Activated T-cell treated with anti-CD3 and anti-CD28 coated beads for 1 hour (primary cell): ENCODE data around the gene C10orf95.

Source experiments
- DNase-seq: peaks from one replicate; pipeline ENCODE4 v3.0.0-alpha.2; 2020; ENCODE audit warnings: low read depth

The C10orf95 gene

GRCh38 chr10:102416283-102416682, 35.1 kb downstream of the C10orf95 start:
- DNase-seq, result no peak

- no peak for DNase-seq
Measured at GRCh38 chr10:102414749-102415148, 36.6 kb downstream of the C10orf95 start.

- no peak for DNase-seq
Measured at GRCh38 chr10:102413806-102414561, 37.4 kb downstream of the C10orf95 start.

- DNase-seq, result no peak
Measured at GRCh38 chr10:102413053-102413705, 38.2 kb downstream of the C10orf95 start.

- no peak for DNase-seq
Measured at GRCh38 chr10:102412293-102412692, 39.0 kb downstream of the C10orf95 start.

- DNase-seq, result no peak
Measured at GRCh38 chr10:102411341-102412255, 39.7 kb downstream of the C10orf95 start.

GRCh38 chr10:102410429-102411073, 40.8 kb downstream of the C10orf95 start:
- DNase-seq, result peak; percentile 42

GRCh38 chr10:102409604-102410428, 41.5 kb downstream of the C10orf95 start:
- DNase-seq, result no peak

- peak; percentile 66 for DNase-seq
Measured at GRCh38 chr10:102408728-102409603, 42.4 kb downstream of the C10orf95 start.

- no peak for DNase-seq
Measured at GRCh38 chr10:102408131-102408727, 43.1 kb downstream of the C10orf95 start.

- DNase-seq, result no peak
Measured at GRCh38 chr10:102407425-102408130, 43.8 kb downstream of the C10orf95 start.

- DNase-seq, result no peak
Measured at GRCh38 chr10:102406815-102407214, 44.5 kb downstream of the C10orf95 start.

GRCh38 chr10:102405632-102406031, 45.7 kb downstream of the C10orf95 start:
- DNase-seq, result no peak

- no peak for DNase-seq
Measured at GRCh38 chr10:102405108-102405571, 46.2 kb downstream of the C10orf95 start.

- no peak for DNase-seq
Measured at GRCh38 chr10:102404361-102405107, 46.8 kb downstream of the C10orf95 start.

- no peak for DNase-seq
Measured at GRCh38 chr10:102403115-102403514, 48.2 kb downstream of the C10orf95 start.

GRCh38 chr10:102402512-102402896, 48.8 kb downstream of the C10orf95 start:
- DNase-seq, result no peak
